ENCODE data around the gene IGF1.

- TF ChIP-seq CTCF (IDR thresholded peaks at IDR 0.05; ENCODE audit: low read depth, low read length) (no peak), EZH2phosphoT487 (IDR thresholded peaks at IDR 0.05; ENCODE audit: low read depth) (no peak)
Observed at GRCh38 chr12:102475355-102475754, 5.0 kb downstream of the IGF1 start.

Data from OCI-LY3 (cell line).